HepG2 (cell line): Measurements from ENCODE around the gene FEV. TPM values are rescaled to one million over a fixed set of nuclear protein-coding genes. Genes with fewer than 3 reads are reported as not detected.

ENCODE experiments used
- AHDC1 ChIP-seq: sonication (generic); formaldehyde crosslinking; IDR thresholded peaks from 2 replicates; pipeline ENCODE4 v1.5.1; 2020; ENCODE audit warnings: mild to moderate bottlenecking, missing genetic modification reagents, borderline replicate concordance
- FOXP1 ChIP-seq, 2 experiments: fragments of 450-650 bp in 1 of 2; IDR thresholded peaks; 2 replicates each; pipeline ENCODE4 v1.6.1; 2017 to 2018; ENCODE audit warnings: antibody characterized with exemption in 1 of 2
- IRX3 ChIP-seq: sonication (generic); formaldehyde crosslinking; IDR thresholded peaks from 2 replicates; pipeline ENCODE4 v1.8.1; 2023; ENCODE audit warnings: mild to moderate bottlenecking, low read depth, missing genetic modification reagents, borderline replicate concordance
- STAT6 ChIP-seq: sonication (generic); formaldehyde crosslinking; IDR thresholded peaks from 2 replicates; pipeline ENCODE4 v1.4.0; 2020; ENCODE audit warnings: missing genetic modification reagents, mild to moderate bottlenecking, borderline replicate concordance
- ZBTB10 ChIP-seq: sonication (generic); formaldehyde crosslinking; IDR thresholded peaks from 2 replicates; pipeline ENCODE4 v1.4.0; 2020; ENCODE audit warnings: missing genetic modification reagents, borderline replicate concordance
- ZBTB20 ChIP-seq: sonication (generic); formaldehyde crosslinking; IDR thresholded peaks from 2 replicates; pipeline ENCODE4 v1.8.1; 2023; ENCODE audit warnings: missing genetic modification reagents, low read depth, mild to moderate bottlenecking, borderline replicate concordance
- ZBTB42 ChIP-seq: sonication (generic); formaldehyde crosslinking; IDR thresholded peaks from 2 replicates; pipeline ENCODE4 v1.5.0; 2020; ENCODE audit warnings: mild to moderate bottlenecking, missing genetic modification reagents
- ZC3H13 ChIP-seq: sonication (generic); formaldehyde crosslinking; IDR thresholded peaks from 2 replicates; pipeline ENCODE4 v1.8.1; 2023; ENCODE audit warnings: mild to moderate bottlenecking, missing genetic modification reagents, moderate library complexity
- ZNF205 ChIP-seq: IDR thresholded peaks from 2 replicates; pipeline ENCODE4 v1.6.1; 2018; ENCODE audit warnings: missing biosample characterization, missing genetic modification reagents
- ZNF225 ChIP-seq: sonication (generic); formaldehyde crosslinking; IDR thresholded peaks from 2 replicates; pipeline ENCODE4 v1.4.0; 2020; ENCODE audit warnings: mild to moderate bottlenecking, missing genetic modification reagents
- ZNF446 ChIP-seq: sonication (generic); formaldehyde crosslinking; IDR thresholded peaks from 2 replicates; pipeline ENCODE4 v1.5.0; 2020; ENCODE audit warnings: mild to moderate bottlenecking, missing genetic modification reagents
- ZNF710 ChIP-seq: sonication (generic); formaldehyde crosslinking; IDR thresholded peaks from 2 replicates; pipeline ENCODE4 v1.5.0; 2020; ENCODE audit warnings: mild to moderate bottlenecking, missing genetic modification reagents, borderline replicate concordance
- ZNF724P ChIP-seq: sonication (generic); formaldehyde crosslinking; IDR thresholded peaks from 2 replicates; pipeline ENCODE4 v1.8.0; 2022; ENCODE audit warnings: missing genetic modification reagents, borderline replicate concordance
- polyA plus RNA-seq, 8 experiments: library from polyadenylated mRNA; depleted of rRNA in 3 of 8; stranded (reverse) in 7 of 8; unstranded in 1 of 8; fragments of >200 nt; fragmentation: Illumina TruSeq in 4 of 8; extraction: Trizol in 4 of 8; gene quantifications; 2 replicates each; pipeline versions ENCODE4 v1.2.1 to v1.2.3, GENCODE V29; 2011 to 2016; ENCODE audit warnings: low read depth in 4 of 8, missing spikeins in 1 of 8, mixed read lengths in 1 of 8; ENCODE audit not compliant: insufficient read depth in 1 of 8
- total RNA-seq, 5 experiments: library from RNA; depleted of rRNA; stranded (reverse); fragments of >200 nt; fragmentation: Illumina TruSeq; extraction: Trizol; gene quantifications; 2 replicates each; pipeline ENCODE4 v1.2.3, GENCODE V29; 2016; ENCODE audit warnings: low read depth in 1 of 5

The FEV gene
- total and polyA plus RNA-seq, 2 of the 13 experiments (the other 11 are each of a cell fraction or from before 2014, with no cell fraction given): not detected

GRCh38 chr2:219001577-219002394 lies 16.8 kb upstream of the FEV start (continued):
- TF ChIP-seq AHDC1 (peak; percentile 89; the same call in 1 of the 2 replicates), ZNF446 (CRISPR knock-in tag) (peak; percentile 46; the same call in 1 of the 2 replicates), ZNF205 (CRISPR knock-in tag) (peak; percentile 42; the same call in 1 of the 2 replicates), ZBTB20 (CRISPR knock-in tag) (peak; percentile 62; the same call in 1 of the 2 replicates), ZNF710 (CRISPR knock-in tag) (peak; percentile 96), STAT6 (CRISPR knock-in tag) (no peak), ZC3H13 (CRISPR knock-in tag) (0 out of 2 replicates have a peak, but pooled peaks have one; percentile 64), ZNF724P (CRISPR knock-in tag) (0 out of 2 replicates have a peak, but pooled peaks have one; percentile 4), ZBTB10 (CRISPR knock-in tag) (0 out of 2 replicates have a peak, but pooled peaks have one; percentile 13), IRX3 (CRISPR knock-in tag) (no peak; the same call in 1 of the 2 replicates), ZBTB42 (CRISPR knock-in tag) (no peak; the same call in 1 of the 2 replicates), ZNF225 (CRISPR knock-in tag) (no peak), FOXP1 (IDR thresholded peaks at IDR 0.05) (no peak), FOXP1 (CRISPR knock-in tag; IDR thresholded peaks at IDR 0.05) (peak; percentile 84)
